DMS 273 (cell line): Measurements from ENCODE around the gene CFAP74.

Source experiments
- DNase-seq: peaks from one replicate; lab custom pipeline; 2025; ENCODE audit not compliant: unreplicated experiment; lab: John Stamatoyannopoulos, UW

The CFAP74 gene

GRCh38 chr1:2003541-2004131 is at the start of gene CFAP74:
TSS of gene CFAP74 (minus strand) at chr1:2003786. CDS start at chr1:1990956, 12,830 bp downstream.
- DNase-seq = peak; percentile 91

GRCh38 chr1:2053217-2053616 is 49.6 kb upstream of the CFAP74 start:
- no peak for DNase-seq

GRCh38 chr1:2052756-2053155 is 49.2 kb upstream of the CFAP74 start:
- no peak for DNase-seq

GRCh38 chr1:2052054-2052679 is 48.6 kb upstream of the CFAP74 start:
- DNase-seq = no peak

GRCh38 chr1:2050793-2051682 is 47.5 kb upstream of the CFAP74 start:
- DNase-seq = no peak

- DNase-seq = peak; percentile 67
These were observed 46.8 kb upstream of the CFAP74 start for GRCh38 chr1:2050461-2050792.

- DNase-seq = peak; percentile 90
These were observed 46.3 kb upstream of the CFAP74 start, which contains the start of gene PRKCZ for GRCh38 chr1:2049718-2050431. TSS of gene PRKCZ (plus strand) at chr1:2050411. CDS start at chr1:2050631, 220 bp downstream.

GRCh38 chr1:2049225-2049717 is 45.7 kb upstream of the CFAP74 start:
- DNase-seq = peak; percentile 59

- DNase-seq = no peak
These were observed 44.5 kb upstream of the CFAP74 start for GRCh38 chr1:2047749-2048729.

- DNase-seq = no peak
These were observed 43.6 kb upstream of the CFAP74 start for GRCh38 chr1:2046953-2047748.

- peak; percentile 74 for DNase-seq
These were observed 42.8 kb upstream of the CFAP74 start for GRCh38 chr1:2046174-2046917.

- no peak for DNase-seq
These were observed 42.0 kb upstream of the CFAP74 start for GRCh38 chr1:2045468-2046173.

GRCh38 chr1:2044510-2045319 is 41.1 kb upstream of the CFAP74 start:
- DNase-seq = peak; percentile 87

GRCh38 chr1:2043886-2044285 is 40.3 kb upstream of the CFAP74 start:
- DNase-seq = no peak

GRCh38 chr1:2042830-2043773 is 39.5 kb upstream of the CFAP74 start:
- no peak for DNase-seq

GRCh38 chr1:2041887-2042286 is 38.3 kb upstream of the CFAP74 start:
- no peak for DNase-seq
